Measurements from ENCODE around the gene PPFIBP1. TPM values are rescaled to one million over a fixed set of nuclear protein-coding genes. Genes with fewer than 3 reads are reported as not detected.

Gene PPFIBP1
- total and polyA plus RNA-seq, 2 of the 13 experiments (the other 11 are each of a cell fraction or from before 2014, with no cell fraction given) = 16.2 to 21.8 TPM

DNA sequence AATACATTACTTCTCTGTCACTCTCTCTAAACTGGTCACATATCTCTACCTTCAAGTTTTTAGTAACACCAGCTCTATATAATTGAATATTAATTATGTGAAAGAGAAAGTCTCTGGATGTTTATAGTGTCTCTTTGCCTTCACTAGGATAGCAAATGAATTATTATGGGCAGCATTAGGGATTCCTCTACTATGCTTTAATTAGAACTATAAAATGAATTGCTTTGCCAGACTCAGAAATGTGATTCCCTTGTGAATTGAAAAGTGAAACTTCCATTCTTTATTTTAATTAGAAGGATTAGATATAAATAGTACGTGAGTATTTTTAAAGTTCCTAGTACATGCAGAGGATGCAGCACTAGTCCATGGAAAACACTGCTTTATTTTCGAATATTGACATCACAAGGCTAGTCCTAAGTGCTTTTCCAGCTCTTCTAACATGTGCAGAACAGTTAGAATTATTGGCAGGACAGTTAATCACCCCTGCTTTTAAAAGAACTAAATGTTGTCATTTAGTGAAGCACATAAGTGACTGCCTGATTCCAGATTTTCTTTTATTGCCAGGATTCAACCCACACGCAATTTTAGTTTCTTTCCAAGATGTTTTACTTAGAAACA is 149.2 kb downstream of the PPFIBP1 start:
- no peak overlapping the region for H2AFZ ChIP-seq (ENCODE audit: low read length)
- no TSS peak for BruUV-seq (replicated peaks)
- DNase-seq (ENCODE audit: low spot score) (no peak), ATAC-seq (no peak), FAIRE-seq (no peak)
- H3K79me2 ChIP-seq (ENCODE audit: insufficient read depth, low read length) = no peaks in the 10 kb centered on the region
- no peaks in the 10 kb centered on the region for H3K9me3 ChIP-seq (ENCODE audit: low read length)
- H3K4me1 ChIP-seq (ENCODE audit: insufficient read depth, low read length) = no peaks in the 10 kb centered on the region
- TF ChIP-seq DR1 (CRISPR knock-in tag; IDR thresholded peaks at IDR 0.05) (no peak), ZNF3 (CRISPR knock-in tag; IDR thresholded peaks at IDR 0.05) (no peak), RFXANK (CRISPR knock-in tag; IDR thresholded peaks at IDR 0.05) (no peak), PAXIP1 (CRISPR knock-in tag; conservative IDR thresholded peaks at IDR 0.05) (no peak), ZNF619 (CRISPR knock-in tag; IDR thresholded peaks at IDR 0.05) (no peak), RFX1 (IDR thresholded peaks at IDR 0.05) (no peak), ZNF670 (CRISPR knock-in tag; IDR thresholded peaks at IDR 0.05; ENCODE audit: borderline replicate concordance) (no peak), ZNF451 (CRISPR knock-in tag; IDR thresholded peaks at IDR 0.05) (no peak), RCOR2 (CRISPR knock-in tag; IDR thresholded peaks at IDR 0.05) (no peak), ZNF343 (CRISPR knock-in tag; IDR thresholded peaks at IDR 0.05) (no peak)
- TF ChIP-seq, protein P1, sequence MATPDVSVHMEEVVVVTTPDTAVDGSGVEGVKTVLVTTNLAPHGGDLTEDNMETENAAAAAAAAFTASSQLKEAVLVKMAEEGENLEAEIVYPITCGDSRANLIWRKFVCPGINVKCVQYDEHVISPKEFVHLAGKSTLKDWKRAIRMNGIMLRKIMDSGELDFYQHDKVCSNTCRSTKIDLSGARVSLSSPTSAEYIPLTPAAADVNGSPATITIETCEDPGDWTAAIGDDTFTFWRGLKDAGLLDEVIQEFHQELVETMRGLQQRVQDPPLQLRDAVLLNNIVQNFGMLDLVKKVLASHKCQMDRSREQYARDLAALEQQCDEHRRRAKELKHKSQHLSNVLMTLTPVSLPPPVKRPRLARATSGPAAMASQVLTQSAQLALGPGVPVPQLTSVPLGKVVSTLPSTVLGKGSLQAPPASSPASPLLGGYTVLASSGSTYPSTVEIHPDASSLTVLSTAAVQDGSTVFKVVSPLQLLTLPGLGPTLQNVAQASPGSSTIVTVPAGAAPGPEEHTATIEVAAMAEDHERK (CRISPR knock-in tag; IDR thresholded peaks at IDR 0.05; ENCODE audit: low read depth) = no peak
- no peak overlapping the region for H3K27ac ChIP-seq (ENCODE audit: extremely low read length, insufficient read depth, low read length)
- CTCF ChIA-PET (ENCODE audit: low intra/inter-chr PET ratio, low total read pairs) = no interaction called here
- in situ Hi-C loops (cut with HindIII; ENCODE audit: extremely low pct_ligation_motif_present, low pct_unique_long_range_greater_than_20kb) (no loop called here), intact Hi-C loops (cut with micrococcal nuclease; ENCODE audit: unreplicated experiment) (no loop called here)
- peaks cover 5 to 10% of the 10 kb centered on the region in 2 experiments; a peak in 3 of 5 replicates for H3K36me3 ChIP-seq (replicated peaks in 1 of 2; ENCODE audit: control insufficient read depth in 1 of 2, insufficient read depth in 2 of 2, low read length in 2 of 2)
- H3K4me2 ChIP-seq (ENCODE audit: low read depth, low read length) = no peak overlapping the region
- H4K20me1 ChIP-seq (ENCODE audit: insufficient read depth, low read length) = no peaks in the 10 kb centered on the region
- POLR2A ChIA-PET = no interaction called here
- no peak overlapping the region for H3K9ac ChIP-seq (ENCODE audit: insufficient read depth, low read depth, low read length)
- H3K4me3 ChIP-seq (replicated peaks in 1 of 3; ENCODE audit: insufficient read depth in 1 of 3, low read depth in 2 of 3, low read length in 3 of 3) = no peak overlapping the region
- WGBS (ENCODE audit: low lambda C conversion rate) = 83% methylated on average over 3 of the region's 3 CpGs
- H3K27me3 ChIP-seq (ENCODE audit: control insufficient read depth in 1 of 2, insufficient read depth in 2 of 2, low read length in 2 of 2) = no peaks in the 10 kb centered on the region
